Activated CD8-positive, alpha-beta T cell treated with anti-CD3 and anti-CD28 coated beads for 36 hours (primary cell): ENCODE measurements around the gene PCMT1. TPM values are rescaled to one million over a fixed set of nuclear protein-coding genes. Genes with fewer than 3 reads are reported as not detected.

Experiments used
- ATAC-seq: fragments of 200-7000 bp; cut with Tn5 transposase; one replicate; pipeline ENCODE4 v1.10.0; 2021; ENCODE audit warnings: mild to moderate bottlenecking, moderate library complexity
- CTCF ChIA-PET: fragments of 350-600 bp; sonication (Branson Sonifier 250); formaldehyde crosslinking; loops from one replicate; lab custom pipeline; 2021; ENCODE audit warnings: antibody characterized with exemption; lab: Charles Lee
- POLR2A ChIA-PET: fragments of 350-600 bp; sonication (Branson Sonifier 250); formaldehyde crosslinking; loops from one replicate; lab custom pipeline; 2021; ENCODE audit warnings: antibody characterized with exemption; lab: Charles Lee
- DNase-seq: peaks from one replicate; pipeline ENCODE4 v3.0.0-alpha.2; 2020
- H3K27ac Mint-ChIP-seq: one replicate; pipeline ENCODE4 v1.8.0; 2021; ENCODE audit warnings: mild to moderate bottlenecking, mixed read lengths
- H3K27me3 Mint-ChIP-seq: one replicate; pipeline ENCODE4 v1.8.0; 2021; ENCODE audit warnings: mixed read lengths
- H3K36me3 Mint-ChIP-seq: one replicate; pipeline ENCODE4 v1.8.0; 2021; ENCODE audit warnings: low read depth, mixed read lengths
- H3K4me1 Mint-ChIP-seq: one replicate; pipeline ENCODE4 v1.8.0; 2021; ENCODE audit warnings: low read depth, mixed read lengths
- H3K4me3 Mint-ChIP-seq: one replicate; pipeline ENCODE4 v1.8.0; 2021; ENCODE audit warnings: mild to moderate bottlenecking, moderate library complexity, mixed read lengths
- H3K9me3 Mint-ChIP-seq: one replicate; pipeline ENCODE4 v1.8.0; 2021; ENCODE audit warnings: mixed read lengths
- intact Hi-C: fragments of 100-400 bp; cut with micrococcal nuclease; formaldehyde crosslinking; loops from one replicate; pipeline ENCODE4 v1.10.0; 2022
- total RNA-seq, 2 experiments: library from RNA; stranded (reverse); gene quantifications; one replicate each; pipeline ENCODE4 v1.2.3, GENCODE V29; 2021
- TF ChIP-seq, protein P1 (sequence below): fragments of 200-600 bp; IDR thresholded peaks from one replicate; pipeline ENCODE4 v1.8.0; 2022; ENCODE audit warnings: antibody characterized with exemption, mild to moderate bottlenecking

Gene PCMT1
- total RNA-seq, 2 experiments from 2014 or later = 97.3 to 102 TPM

GRCh38 chr6:149761438-149761837 lies 11.9 kb downstream of the PCMT1 start:
- ChIA-PET POLR2A (no interaction called here), CTCF (no interaction called here)
- no peaks in the 10 kb centered on the region for H3K27me3 Mint-ChIP-seq
- H3K27ac Mint-ChIP-seq = no peak overlapping the region
- H3K4me1 Mint-ChIP-seq = peaks cover 15% of the 10 kb centered on the region
- peaks cover 21% of the 10 kb centered on the region for H3K36me3 Mint-ChIP-seq
- no peak overlapping the region for H3K4me3 Mint-ChIP-seq
- H3K9me3 Mint-ChIP-seq = peaks cover 4% of the 10 kb centered on the region
- intact Hi-C loops = no loop called here
- TF ChIP-seq, protein P1, sequence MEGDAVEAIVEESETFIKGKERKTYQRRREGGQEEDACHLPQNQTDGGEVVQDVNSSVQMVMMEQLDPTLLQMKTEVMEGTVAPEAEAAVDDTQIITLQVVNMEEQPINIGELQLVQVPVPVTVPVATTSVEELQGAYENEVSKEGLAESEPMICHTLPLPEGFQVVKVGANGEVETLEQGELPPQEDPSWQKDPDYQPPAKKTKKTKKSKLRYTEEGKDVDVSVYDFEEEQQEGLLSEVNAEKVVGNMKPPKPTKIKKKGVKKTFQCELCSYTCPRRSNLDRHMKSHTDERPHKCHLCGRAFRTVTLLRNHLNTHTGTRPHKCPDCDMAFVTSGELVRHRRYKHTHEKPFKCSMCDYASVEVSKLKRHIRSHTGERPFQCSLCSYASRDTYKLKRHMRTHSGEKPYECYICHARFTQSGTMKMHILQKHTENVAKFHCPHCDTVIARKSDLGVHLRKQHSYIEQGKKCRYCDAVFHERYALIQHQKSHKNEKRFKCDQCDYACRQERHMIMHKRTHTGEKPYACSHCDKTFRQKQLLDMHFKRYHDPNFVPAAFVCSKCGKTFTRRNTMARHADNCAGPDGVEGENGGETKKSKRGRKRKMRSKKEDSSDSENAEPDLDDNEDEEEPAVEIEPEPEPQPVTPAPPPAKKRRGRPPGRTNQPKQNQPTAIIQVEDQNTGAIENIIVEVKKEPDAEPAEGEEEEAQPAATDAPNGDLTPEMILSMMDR = no peak
- no peak for DNase-seq
- ATAC-seq = no peak

GRCh38 chr6:149763866-149764265 lies 14.3 kb downstream of the PCMT1 start:
- Mint-ChIP-seq H3K27ac (no peak overlapping the region), H3K4me1 (peaks cover 17% of the 10 kb centered on the region), H3K4me3 (no peak overlapping the region), H3K9me3 (peaks cover 7% of the 10 kb centered on the region), H3K27me3 (no peaks in the 10 kb centered on the region), H3K36me3 (peaks cover 33% of the 10 kb centered on the region)
- TF ChIP-seq, protein P1 = no peak
- ChIA-PET CTCF (interaction anchor here (1.2 kb wide), 2 partner anchors 11 to 19 kb away, joined by 3 read pairs; no protein-coding TSS in a partner anchor), POLR2A (interaction anchor here (0.6 to 1.3 kb wide), 3 partner anchors 9 to 258 kb away, joined by 3 read pairs; no protein-coding TSS in a partner anchor)
- DNase-seq = no peak
- no peak for ATAC-seq
- intact Hi-C loops = no loop called here

DNA sequence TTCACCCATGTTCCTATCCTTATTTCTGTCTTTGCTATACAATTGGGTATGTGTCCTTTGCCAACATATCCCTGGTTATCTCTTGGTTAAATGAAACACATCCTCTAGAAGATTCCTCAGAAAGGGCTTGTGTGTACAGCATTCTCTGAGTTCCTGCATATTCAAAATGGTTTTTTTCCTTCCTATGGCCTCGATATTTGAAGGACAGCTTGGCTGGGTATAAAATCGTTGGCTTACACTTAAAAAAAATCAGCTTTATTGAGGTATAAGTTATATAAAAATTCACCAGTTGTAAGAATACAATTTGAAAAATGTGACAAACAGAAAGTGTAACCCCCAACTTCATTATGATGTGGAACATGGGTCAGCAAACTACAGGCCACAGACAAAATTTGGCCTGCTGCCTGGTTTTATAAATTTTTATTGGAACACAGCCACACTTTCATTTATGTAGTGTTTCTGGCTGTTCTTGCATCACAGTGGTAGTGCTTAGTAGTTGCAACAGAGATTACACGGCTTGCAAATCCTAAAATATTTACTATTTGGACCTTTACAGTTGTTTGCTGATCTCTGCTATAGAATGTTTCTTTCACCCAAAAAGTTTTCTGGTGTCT lies 16.7 kb downstream of the PCMT1 start:
- DNase-seq (no peak), ATAC-seq (no peak)
- Mint-ChIP-seq H3K27ac (no peak overlapping the region), H3K4me3 (no peak overlapping the region), H3K9me3 (peaks cover 7% of the 10 kb centered on the region), H3K27me3 (no peaks in the 10 kb centered on the region), H3K36me3 (peaks cover 38% of the 10 kb centered on the region), H3K4me1 (peaks cover 13% of the 10 kb centered on the region)
- intact Hi-C loops = no loop called here
- CTCF ChIA-PET = no interaction called here
- TF ChIP-seq, protein P1 = no peak
- POLR2A ChIA-PET = no interaction called here

DNA sequence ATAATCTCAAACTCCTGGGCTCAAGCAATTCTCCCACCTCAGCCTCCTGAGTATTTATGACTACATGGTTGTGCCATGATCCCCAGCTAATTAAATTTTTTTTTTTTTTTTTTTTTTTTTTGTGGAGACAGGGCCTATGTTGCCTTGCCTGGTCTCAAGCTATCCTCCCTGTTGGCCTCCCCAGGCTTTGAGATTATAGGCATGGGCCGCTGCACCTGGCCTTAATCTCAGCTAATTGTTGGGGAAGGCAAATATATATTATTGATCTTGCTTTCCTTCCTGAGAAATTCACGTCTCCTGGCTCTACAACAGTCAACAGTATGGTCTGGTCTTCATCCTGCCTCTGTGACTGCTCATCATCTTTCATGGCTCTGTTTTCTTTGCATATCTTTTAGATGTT lies 20.1 kb downstream of the PCMT1 start:
- Mint-ChIP-seq H3K4me1 (peaks cover 6% of the 10 kb centered on the region), H3K27me3 (no peaks in the 10 kb centered on the region), H3K9me3 (peaks cover 7% of the 10 kb centered on the region), H3K36me3 (peaks cover 37% of the 10 kb centered on the region), H3K27ac (no peak overlapping the region), H3K4me3 (no peak overlapping the region)
- DNase-seq = no peak
- TF ChIP-seq, protein P1 = no peak
- ChIA-PET POLR2A (no interaction called here), CTCF (no interaction called here)
- ATAC-seq = no peak
- intact Hi-C loops = no loop called here

DNA sequence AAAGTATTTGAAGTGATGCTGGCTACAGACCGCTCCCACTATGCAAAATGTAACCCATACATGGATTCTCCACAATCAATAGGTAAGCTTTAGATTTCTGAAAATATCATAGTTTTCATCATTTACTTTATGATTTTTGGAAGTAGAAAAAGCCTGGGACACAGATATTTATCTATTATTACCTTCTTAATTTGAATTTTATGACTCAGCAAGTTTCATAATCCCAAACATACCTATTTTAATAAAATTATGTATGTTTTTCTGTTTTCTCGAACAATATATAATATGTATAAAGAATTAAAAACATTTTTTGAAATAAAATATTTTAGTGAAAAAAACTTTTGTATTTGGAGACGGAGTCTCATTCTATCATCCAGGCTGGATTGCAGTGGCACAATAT lies 21.6 kb downstream of the PCMT1 start:
- no peak for ATAC-seq

More for the DNA sequence above, 21.6 kb downstream of the PCMT1 start:
- Mint-ChIP-seq H3K4me1 (peaks cover 6% of the 10 kb centered on the region), H3K27me3 (no peaks in the 10 kb centered on the region), H3K36me3 (peaks cover 31% of the 10 kb centered on the region), H3K27ac (no peak overlapping the region), H3K9me3 (peaks cover 4% of the 10 kb centered on the region), H3K4me3 (no peak overlapping the region)
- intact Hi-C loops = no loop called here
- POLR2A ChIA-PET = no interaction called here
- CTCF ChIA-PET = interaction anchor here (0.7 kb wide), 1 partner anchor 9 kb away, joined by 3 read pairs; no protein-coding TSS in a partner anchor
- no peak for DNase-seq
- TF ChIP-seq, protein P1 = no peak
